Measurements from ENCODE around the gene FUT9.
"Not testable (repeated sequence)": the region's sequence is repeated elsewhere in the genome, so short reads cannot be mapped to it uniquely, and the experiment has no call there.

The FUT9 gene

GRCh38 chr6:96186516-96187195, 170.9 kb downstream of the FUT9 start:
- no peak for DNase-seq

- no peak for DNase-seq
Observed at GRCh38 chr6:96194675-96195074, 178.9 kb downstream of the FUT9 start.

GRCh38 chr6:96195272-96195671, 179.5 kb downstream of the FUT9 start:
- no peak for DNase-seq

- no peak for DNase-seq
Observed at GRCh38 chr6:96196633-96197032, 180.9 kb downstream of the FUT9 start.

GRCh38 chr6:96197241-96197640, 181.5 kb downstream of the FUT9 start:
- DNase-seq: no peak

GRCh38 chr6:96202571-96202970, 186.8 kb downstream of the FUT9 start:
- DNase-seq: no peak

- DNase-seq: no peak
Observed at GRCh38 chr6:96211341-96211740, 195.6 kb downstream of the FUT9 start.

GRCh38 chr6:96212066-96212465, 196.3 kb downstream of the FUT9 start:
- DNase-seq: no peak

GRCh38 chr6:96213784-96214183, 198.0 kb downstream of the FUT9 start:
- no peak for DNase-seq

GRCh38 chr6:96223695-96224094, 207.9 kb downstream of the FUT9 start:
- DNase-seq: no peak

- DNase-seq: no peak
Observed at GRCh38 chr6:96227135-96227534, 211.4 kb downstream of the FUT9 start.

- no peak for DNase-seq
Observed at GRCh38 chr6:96234444-96234843, 218.7 kb downstream of the FUT9 start.

GRCh38 chr6:96235927-96236326, 220.2 kb downstream of the FUT9 start:
- DNase-seq: no peak

GRCh38 chr6:96236471-96236870, 220.7 kb downstream of the FUT9 start:
- DNase-seq: no peak

GRCh38 chr6:96237638-96238347, 222.0 kb downstream of the FUT9 start:
- DNase-seq: no peak

- DNase-seq: no peak
Observed at GRCh38 chr6:96246563-96246962, 230.8 kb downstream of the FUT9 start.

- no peak for DNase-seq
Observed at GRCh38 chr6:96249755-96250154, 234.0 kb downstream of the FUT9 start.

- no peak for DNase-seq
Observed at GRCh38 chr6:96257751-96258150, 242.0 kb downstream of the FUT9 start.

- not testable (repeated sequence) for DNase-seq
Observed at GRCh38 chr6:96260787-96261430, 245.1 kb downstream of the FUT9 start.

Data from fibroblast of skin of back (primary cell).